ENCODE data around the gene ORAI2. TPM values are rescaled to one million over a fixed set of nuclear protein-coding genes. Genes with fewer than 3 reads are reported as not detected.

Gene ORAI2
- polyA plus RNA-seq, 2 of the 4 experiments (the other 2 are of a cell fraction), result 12.8 to 22.1 TPM

- POLR2A ChIA-PET, result no interaction called here
Observed at GRCh38 chr7:102424787-102425218, 8.6 kb upstream of the ORAI2 start.

More at GRCh38 chr7:102424787-102425218, 8.6 kb upstream of the ORAI2 start:
- Histone ChIP-seq H3K9me3 (no peaks in the 10 kb centered on the region), H3K4me2 (no peak overlapping the region), H3K27ac (no peak overlapping the region), H3K4me3 (no peak overlapping the region), H3K4me1 (peaks cover 4% of the 10 kb centered on the region; the same call in 1 of the 3 replicates)
- no peak for FAIRE-seq
- WGBS (ENCODE audit: missing lambda C conversion rate), result 91% methylated on average over 13 of the region's 13 CpGs
- ATAC-seq, result no peak
- CTCF ChIA-PET, result interaction anchor here (0.7 to 2.7 kb wide), 2 partner anchors 12 to 25 kb away, joined by 3 to 9 read pairs; no protein-coding TSS in a partner anchor
- no peak for TF ChIP-seq CBX8 (IDR thresholded peaks at IDR 0.05)
- TF ChIP-seq NPAS2 (CRISPR knock-in tag; IDR thresholded peaks at IDR 0.05; ENCODE audit: borderline replicate concordance), result no peak
- no peak for TF ChIP-seq SMC3 (IDR thresholded peaks at IDR 0.05)
- no peak for TF ChIP-seq RNF2 (IDR thresholded peaks at IDR 0.05; ENCODE audit: borderline replicate concordance, low read depth)
- no peak for TF ChIP-seq MAFK (IDR thresholded peaks at IDR 0.05; ENCODE audit: partially characterized antibody)
- no peak for TF ChIP-seq ZFP36 (IDR thresholded peaks at IDR 0.05; ENCODE audit: borderline replicate concordance, partially characterized antibody)
- TF ChIP-seq JUNB (IDR thresholded peaks at IDR 0.05), result no peak
- TF ChIP-seq HMGXB4 (CRISPR knock-in tag; IDR thresholded peaks at IDR 0.05; ENCODE audit: borderline replicate concordance), result no peak
- no peak for TF ChIP-seq REST (IDR thresholded peaks at IDR 0.05)
- no peak for TF ChIP-seq CTCF (IDR thresholded peaks at IDR 0.05)
- TF ChIP-seq EHMT2 (IDR thresholded peaks at IDR 0.05; ENCODE audit: low read depth), result no peak
- TF ChIP-seq BCL3 (IDR thresholded peaks at IDR 0.05), result no peak
- no peak for TF ChIP-seq PHF8 (IDR thresholded peaks at IDR 0.05; ENCODE audit: borderline replicate concordance, low read depth)
- no peak for TF ChIP-seq ELK1 (IDR thresholded peaks at IDR 0.05; ENCODE audit: low read depth, low read length)
- TF ChIP-seq TFCP2L1 (CRISPR knock-in tag; IDR thresholded peaks at IDR 0.05), result no peak
- TF ChIP-seq CBX2 (IDR thresholded peaks at IDR 0.05; ENCODE audit: borderline replicate concordance, low read depth), result no peak
- TF ChIP-seq GATA3 (IDR thresholded peaks at IDR 0.05; ENCODE audit: borderline replicate concordance), result no peak
- no peak for TF ChIP-seq CHD4 (IDR thresholded peaks at IDR 0.05; ENCODE audit: borderline replicate concordance)
- no peak for DNase-seq (ENCODE audit: low read depth in 1 of 2, low spot score in 1 of 2)
